Measurements from ENCODE around the gene RNF151.

DNA sequence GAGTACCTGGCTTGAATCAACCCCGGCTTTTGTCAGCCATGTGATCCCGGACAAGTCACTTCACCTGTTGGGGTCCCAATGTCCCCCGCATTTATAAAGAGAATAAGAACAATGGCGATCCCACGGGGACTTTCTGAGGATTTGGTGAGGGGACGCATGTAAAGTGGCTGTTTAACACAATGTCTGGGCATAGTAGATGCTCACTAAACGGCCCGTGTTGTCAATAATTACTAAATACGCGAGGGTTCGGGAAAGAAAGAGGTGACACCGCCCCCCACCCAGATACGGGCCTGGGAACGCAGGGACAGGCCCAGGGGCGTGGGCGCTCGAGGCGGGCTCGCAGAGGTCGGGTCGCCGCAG is 24.9 kb downstream of the RNF151 start:
- no peak for TF ChIP-seq CTCF (IDR thresholded peaks at IDR 0.05; ENCODE audit: low read depth, low read length)
- TF ChIP-seq POLR2A (IDR thresholded peaks at IDR 0.05; ENCODE audit: extremely low read depth, insufficient read length) = no peak
- TF ChIP-seq, protein P1, sequence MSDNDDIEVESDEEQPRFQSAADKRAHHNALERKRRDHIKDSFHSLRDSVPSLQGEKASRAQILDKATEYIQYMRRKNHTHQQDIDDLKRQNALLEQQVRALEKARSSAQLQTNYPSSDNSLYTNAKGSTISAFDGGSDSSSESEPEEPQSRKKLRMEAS (IDR thresholded peaks at IDR 0.05; ENCODE audit: low read depth, low read length) = no peak
